ENCODE measurements around the gene LRP3.
"Not testable (repeated sequence)": the region's sequence is repeated elsewhere in the genome, so short reads cannot be mapped to it uniquely, and the experiment has no call there.

Gene LRP3

GRCh38 chr19:33208371-33208895 lies 14.3 kb downstream of the LRP3 start:
- TF ChIP-seq NFRKB (IDR thresholded peaks at IDR 0.05) (no peak), ARNT (IDR thresholded peaks at IDR 0.05) (no peak), HDGF (IDR thresholded peaks at IDR 0.05; ENCODE audit: borderline replicate concordance) (no peak), FOXA1 (IDR thresholded peaks at IDR 0.05) (no peak), SP1 (IDR thresholded peaks at IDR 0.05) (no peak), L3MBTL2 (conservative IDR thresholded peaks at IDR 0.05) (no peak), BHLHE40 (IDR thresholded peaks at IDR 0.05; ENCODE audit: borderline replicate concordance) (no peak), ZNF384 (IDR thresholded peaks at IDR 0.05) (no peak), SUZ12 (IDR thresholded peaks at IDR 0.05) (no peak), FOXK2 (IDR thresholded peaks at IDR 0.05) (no peak), LEF1 (IDR thresholded peaks at IDR 0.05; ENCODE audit: borderline replicate concordance) (no peak), CTBP1 (IDR thresholded peaks at IDR 0.05; ENCODE audit: borderline replicate concordance) (no peak), FOXM1 (IDR thresholded peaks at IDR 0.05; ENCODE audit: borderline replicate concordance) (no peak), PKNOX1 (IDR thresholded peaks at IDR 0.05) (no peak), TARDBP (IDR thresholded peaks at IDR 0.05) (no peak), ELF4 (IDR thresholded peaks at IDR 0.05) (no peak)
- CTCF ChIA-PET, result no interaction called here
- POLR2A ChIA-PET, result interaction anchor here (0.8 to 1.7 kb wide), 3 partner anchors 11 to 32 kb away, joined by 3 to 4 read pairs (median 3); no protein-coding TSS in a partner anchor
- DNase-seq (ENCODE audit: extremely low spot score), result no peak

- ChIA-PET CTCF (no interaction called here), POLR2A (interaction anchor here (1.3 to 1.7 kb wide), 2 partner anchors 14 to 32 kb away, joined by 3 to 4 read pairs; no protein-coding TSS in a partner anchor)
- no peak for TF ChIP-seq LEF1 (IDR thresholded peaks at IDR 0.05; ENCODE audit: borderline replicate concordance)
- TF ChIP-seq TARDBP (IDR thresholded peaks at IDR 0.05), result no peak
- TF ChIP-seq ELF4 (IDR thresholded peaks at IDR 0.05), result no peak
- no peak for TF ChIP-seq FOXM1 (IDR thresholded peaks at IDR 0.05; ENCODE audit: borderline replicate concordance)
- TF ChIP-seq BHLHE40 (IDR thresholded peaks at IDR 0.05; ENCODE audit: borderline replicate concordance), result no peak
- TF ChIP-seq HDGF (IDR thresholded peaks at IDR 0.05; ENCODE audit: borderline replicate concordance), result no peak
- TF ChIP-seq FOXA1 (IDR thresholded peaks at IDR 0.05), result no peak
- no peak for TF ChIP-seq SP1 (IDR thresholded peaks at IDR 0.05)
- no peak for TF ChIP-seq ZNF384 (IDR thresholded peaks at IDR 0.05)
- no peak for TF ChIP-seq ARNT (IDR thresholded peaks at IDR 0.05)
- no peak for TF ChIP-seq L3MBTL2 (conservative IDR thresholded peaks at IDR 0.05)
- no peak for TF ChIP-seq FOXK2 (IDR thresholded peaks at IDR 0.05)
- TF ChIP-seq NFRKB (IDR thresholded peaks at IDR 0.05), result no peak
- TF ChIP-seq CTBP1 (IDR thresholded peaks at IDR 0.05; ENCODE audit: borderline replicate concordance), result no peak
- TF ChIP-seq SUZ12 (IDR thresholded peaks at IDR 0.05), result no peak
- TF ChIP-seq PKNOX1 (IDR thresholded peaks at IDR 0.05), result no peak
- DNase-seq (ENCODE audit: extremely low spot score), result no peak
These were observed 15.0 kb downstream of the LRP3 start for GRCh38 chr19:33208904-33209849.

- CTCF ChIA-PET; DNase-seq (ENCODE audit: extremely low spot score): not testable (repeated sequence)
- POLR2A ChIA-PET, result interaction anchor here (1.7 kb wide), 1 partner anchor 15 kb away, joined by 4 read pairs; no protein-coding TSS in a partner anchor
These were observed 15.7 kb downstream of the LRP3 start for GRCh38 chr19:33209850-33210230.

GRCh38 chr19:33210266-33210940 lies 16.3 kb downstream of the LRP3 start:
- POLR2A ChIA-PET, result interaction anchor here (0.8 kb wide), 1 partner anchor 17 kb away, joined by 3 read pairs; no protein-coding TSS in a partner anchor
- no peak for TF ChIP-seq CTBP1 (IDR thresholded peaks at IDR 0.05; ENCODE audit: borderline replicate concordance)
- no peak for TF ChIP-seq FOXM1 (IDR thresholded peaks at IDR 0.05; ENCODE audit: borderline replicate concordance)
- no peak for TF ChIP-seq FOXK2 (IDR thresholded peaks at IDR 0.05)
- no peak for TF ChIP-seq LEF1 (IDR thresholded peaks at IDR 0.05; ENCODE audit: borderline replicate concordance)
- no peak for TF ChIP-seq ELF4 (IDR thresholded peaks at IDR 0.05)
- TF ChIP-seq L3MBTL2 (conservative IDR thresholded peaks at IDR 0.05), result no peak
- no peak for TF ChIP-seq ZNF384 (IDR thresholded peaks at IDR 0.05)
- TF ChIP-seq SUZ12 (IDR thresholded peaks at IDR 0.05), result no peak
- no peak for TF ChIP-seq ARNT (IDR thresholded peaks at IDR 0.05)
- TF ChIP-seq NFRKB (IDR thresholded peaks at IDR 0.05), result no peak
- TF ChIP-seq HDGF (IDR thresholded peaks at IDR 0.05; ENCODE audit: borderline replicate concordance), result no peak
- no peak for TF ChIP-seq BHLHE40 (IDR thresholded peaks at IDR 0.05; ENCODE audit: borderline replicate concordance)
- CTCF ChIA-PET, result no interaction called here
- DNase-seq (ENCODE audit: extremely low spot score), result no peak

GRCh38 chr19:33211794-33212435 lies 17.8 kb downstream of the LRP3 start:
- no peak for TF ChIP-seq BHLHE40 (IDR thresholded peaks at IDR 0.05; ENCODE audit: borderline replicate concordance)
- TF ChIP-seq FOXA1 (IDR thresholded peaks at IDR 0.05), result no peak
- TF ChIP-seq TARDBP (IDR thresholded peaks at IDR 0.05), result no peak
- no peak for TF ChIP-seq LEF1 (IDR thresholded peaks at IDR 0.05; ENCODE audit: borderline replicate concordance)
- no peak for TF ChIP-seq SUZ12 (IDR thresholded peaks at IDR 0.05)
- TF ChIP-seq PKNOX1 (IDR thresholded peaks at IDR 0.05), result no peak
- no peak for TF ChIP-seq ZNF384 (IDR thresholded peaks at IDR 0.05)
- no peak for TF ChIP-seq FOXK2 (IDR thresholded peaks at IDR 0.05)
- no peak for TF ChIP-seq FOXM1 (IDR thresholded peaks at IDR 0.05; ENCODE audit: borderline replicate concordance)
- no peak for TF ChIP-seq HDGF (IDR thresholded peaks at IDR 0.05; ENCODE audit: borderline replicate concordance)
- TF ChIP-seq ARNT (IDR thresholded peaks at IDR 0.05), result no peak
- TF ChIP-seq NFRKB (IDR thresholded peaks at IDR 0.05), result no peak
- no peak for TF ChIP-seq CTBP1 (IDR thresholded peaks at IDR 0.05; ENCODE audit: borderline replicate concordance)
- no peak for TF ChIP-seq L3MBTL2 (conservative IDR thresholded peaks at IDR 0.05)
- no peak for TF ChIP-seq ELF4 (IDR thresholded peaks at IDR 0.05)
- TF ChIP-seq SP1 (IDR thresholded peaks at IDR 0.05), result no peak
- POLR2A ChIA-PET, result no interaction called here
- no peak for DNase-seq (ENCODE audit: extremely low spot score)
- CTCF ChIA-PET, result no interaction called here

Measured in HEK293T (cell line).